ENCODE data around the gene PEF1.

The PEF1 gene

GRCh38 chr1:31625561-31626222 is 19.0 kb downstream of the PEF1 start:
- Histone ChIP-seq H3K27me3 (replicated peaks; ENCODE audit: insufficient read depth, low read length) (no peaks in the 10 kb centered on the region), H2AFZ (ENCODE audit: low read length) (no peak overlapping the region), H3K4me3 (ENCODE audit: low read length) (no peak overlapping the region), H3K4me1 (ENCODE audit: low read length) (no peaks in the 10 kb centered on the region), H3F3A (ENCODE audit: insufficient read depth, low read length) (no peaks in the 10 kb centered on the region), H3K9me2 (replicated peaks; ENCODE audit: insufficient read depth, low read length) (no peaks in the 10 kb centered on the region), H4K20me1 (ENCODE audit: insufficient read depth, low read length) (no peaks in the 10 kb centered on the region), H3K79me2 (ENCODE audit: low read length) (no peaks in the 10 kb centered on the region), H3K9ac (ENCODE audit: low read length) (no peak overlapping the region), H3K4me2 (ENCODE audit: low read depth, low read length) (no peak overlapping the region), H3K27ac (ENCODE audit: low read length) (no peak overlapping the region), H3K36me3 (replicated peaks; ENCODE audit: insufficient read depth, low read length) (no peaks in the 10 kb centered on the region), H3K9me3 (replicated peaks; ENCODE audit: insufficient read depth, low read length) (no peaks in the 10 kb centered on the region)
- no peak for DNase-seq
- TF ChIP-seq, protein P1, sequence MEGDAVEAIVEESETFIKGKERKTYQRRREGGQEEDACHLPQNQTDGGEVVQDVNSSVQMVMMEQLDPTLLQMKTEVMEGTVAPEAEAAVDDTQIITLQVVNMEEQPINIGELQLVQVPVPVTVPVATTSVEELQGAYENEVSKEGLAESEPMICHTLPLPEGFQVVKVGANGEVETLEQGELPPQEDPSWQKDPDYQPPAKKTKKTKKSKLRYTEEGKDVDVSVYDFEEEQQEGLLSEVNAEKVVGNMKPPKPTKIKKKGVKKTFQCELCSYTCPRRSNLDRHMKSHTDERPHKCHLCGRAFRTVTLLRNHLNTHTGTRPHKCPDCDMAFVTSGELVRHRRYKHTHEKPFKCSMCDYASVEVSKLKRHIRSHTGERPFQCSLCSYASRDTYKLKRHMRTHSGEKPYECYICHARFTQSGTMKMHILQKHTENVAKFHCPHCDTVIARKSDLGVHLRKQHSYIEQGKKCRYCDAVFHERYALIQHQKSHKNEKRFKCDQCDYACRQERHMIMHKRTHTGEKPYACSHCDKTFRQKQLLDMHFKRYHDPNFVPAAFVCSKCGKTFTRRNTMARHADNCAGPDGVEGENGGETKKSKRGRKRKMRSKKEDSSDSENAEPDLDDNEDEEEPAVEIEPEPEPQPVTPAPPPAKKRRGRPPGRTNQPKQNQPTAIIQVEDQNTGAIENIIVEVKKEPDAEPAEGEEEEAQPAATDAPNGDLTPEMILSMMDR (IDR thresholded peaks at IDR 0.05; ENCODE audit: low read length), result no peak
- TF ChIP-seq EZH2 (optimal IDR thresholded peaks at IDR 0.05; ENCODE audit: low read depth, low read length) (no peak), EZH2phosphoT487 (IDR thresholded peaks at IDR 0.05; ENCODE audit: low read length) (no peak)

- H3K4me3 ChIP-seq (ENCODE audit: low read length), result no peak overlapping the region
- no peak overlapping the region for H3K4me2 ChIP-seq (ENCODE audit: low read depth, low read length)
- no peaks in the 10 kb centered on the region for H3K9me2 ChIP-seq (replicated peaks; ENCODE audit: insufficient read depth, low read length)
- DNase-seq, result no peak
- no peaks in the 10 kb centered on the region for H3K27me3 ChIP-seq (replicated peaks; ENCODE audit: insufficient read depth, low read length)
- H3K4me1 ChIP-seq (ENCODE audit: low read length), result no peaks in the 10 kb centered on the region
- no peaks in the 10 kb centered on the region for H4K20me1 ChIP-seq (ENCODE audit: insufficient read depth, low read length)
- no peaks in the 10 kb centered on the region for H3K79me2 ChIP-seq (ENCODE audit: low read length)
- no peak overlapping the region for H3K27ac ChIP-seq (ENCODE audit: low read length)
- H3K36me3 ChIP-seq (replicated peaks; ENCODE audit: insufficient read depth, low read length), result no peaks in the 10 kb centered on the region
- H3K9ac ChIP-seq (ENCODE audit: low read length), result no peak overlapping the region
- H3K9me3 ChIP-seq (replicated peaks; ENCODE audit: insufficient read depth, low read length), result no peaks in the 10 kb centered on the region
- no peak overlapping the region for H2AFZ ChIP-seq (ENCODE audit: low read length)
- TF ChIP-seq, protein P1 (IDR thresholded peaks at IDR 0.05; ENCODE audit: low read length), result no peak
- TF ChIP-seq EZH2phosphoT487 (IDR thresholded peaks at IDR 0.05; ENCODE audit: low read length) (no peak), EZH2 (optimal IDR thresholded peaks at IDR 0.05; ENCODE audit: low read depth, low read length) (no peak)
- H3F3A ChIP-seq (ENCODE audit: insufficient read depth, low read length), result no peaks in the 10 kb centered on the region
These were observed 19.8 kb downstream of the PEF1 start for GRCh38 chr1:31624731-31625514.

- H3K4me3 ChIP-seq (ENCODE audit: low read length), result no peak overlapping the region
- no peaks in the 10 kb centered on the region for H3K9me3 ChIP-seq (replicated peaks; ENCODE audit: insufficient read depth, low read length)
- no peak overlapping the region for H3K4me2 ChIP-seq (ENCODE audit: low read depth, low read length)
- H3K79me2 ChIP-seq (ENCODE audit: low read length), result no peaks in the 10 kb centered on the region
- H3K36me3 ChIP-seq (replicated peaks; ENCODE audit: insufficient read depth, low read length), result no peaks in the 10 kb centered on the region
- DNase-seq, result no peak
- H4K20me1 ChIP-seq (ENCODE audit: insufficient read depth, low read length), result no peaks in the 10 kb centered on the region
- H3K9ac ChIP-seq (ENCODE audit: low read length), result no peak overlapping the region
- H3K9me2 ChIP-seq (replicated peaks; ENCODE audit: insufficient read depth, low read length), result no peaks in the 10 kb centered on the region
- H3K27me3 ChIP-seq (replicated peaks; ENCODE audit: insufficient read depth, low read length), result no peaks in the 10 kb centered on the region
- no peaks in the 10 kb centered on the region for H3K4me1 ChIP-seq (ENCODE audit: low read length)
- no peak for TF ChIP-seq EZH2 (optimal IDR thresholded peaks at IDR 0.05; ENCODE audit: low read depth, low read length)
- TF ChIP-seq EZH2phosphoT487 (IDR thresholded peaks at IDR 0.05; ENCODE audit: low read length), result no peak
- TF ChIP-seq, protein P1 (IDR thresholded peaks at IDR 0.05; ENCODE audit: low read length), result no peak
- no peaks in the 10 kb centered on the region for H3F3A ChIP-seq (ENCODE audit: insufficient read depth, low read length)
- no peak overlapping the region for H2AFZ ChIP-seq (ENCODE audit: low read length)
- no peak overlapping the region for H3K27ac ChIP-seq (ENCODE audit: low read length)
These were observed 20.4 kb downstream of the PEF1 start for GRCh38 chr1:31624309-31624708.
